Stimulated activated naive CD4-positive, alpha-beta T cell treated with Interleukin-2 at 50 U/mL for 16 hours (primary cell): ENCODE measurements around the gene DUSP16.

Experiments used
- DNase-seq: peaks from one replicate; lab custom pipeline; 2025; lab: John Stamatoyannopoulos, UW

Gene DUSP16

DNA sequence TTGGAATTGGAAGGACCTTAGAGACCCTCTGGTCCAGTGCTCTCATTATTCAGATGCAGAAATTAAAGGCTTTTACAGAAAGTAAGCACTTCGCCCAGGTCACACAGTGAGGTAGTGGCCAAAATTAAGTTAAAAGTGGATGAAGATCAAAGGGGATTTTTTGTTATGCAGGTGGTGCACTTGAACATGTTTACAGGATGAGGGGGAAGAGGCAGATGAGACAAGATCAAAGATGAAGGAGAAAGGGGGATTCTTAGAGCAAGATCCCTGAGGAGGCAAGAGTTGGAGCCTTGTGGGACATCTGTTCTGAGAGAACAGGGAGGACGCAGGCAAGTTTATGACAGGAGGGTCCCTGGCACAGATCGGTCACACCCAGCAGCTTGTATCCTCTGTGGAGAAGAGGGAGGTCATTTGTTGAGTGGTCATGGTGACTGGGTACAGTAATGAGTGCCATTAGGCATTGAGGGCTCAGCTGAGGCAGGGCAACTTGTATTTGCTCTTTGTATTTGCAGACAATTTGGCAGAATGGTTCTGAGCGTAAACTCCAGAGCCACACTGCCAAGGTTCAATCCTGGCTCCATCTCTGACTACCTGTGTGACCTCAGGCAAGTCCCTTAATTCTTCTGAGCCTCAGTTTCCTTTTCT is 121.8 kb downstream of the DUSP16 start:
- DNase-seq = no peak

DNA sequence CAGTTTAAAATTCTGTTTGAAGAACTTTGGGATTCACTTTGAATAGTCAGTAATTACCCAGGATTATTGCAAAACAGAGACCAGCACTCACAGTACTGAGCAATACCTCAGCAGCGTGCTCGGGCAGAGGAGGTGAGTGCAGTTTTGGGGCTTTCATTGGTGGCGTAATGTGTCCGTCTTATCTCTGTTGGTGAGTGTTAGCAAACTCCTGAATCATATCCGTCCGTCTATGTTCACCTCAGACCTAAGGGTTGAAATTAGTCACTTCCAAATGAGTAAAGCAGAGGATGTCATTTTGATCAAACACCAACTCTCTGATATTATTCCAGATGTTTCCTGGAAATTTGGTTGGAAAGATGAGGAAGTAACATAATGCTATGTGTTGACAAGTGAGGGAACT is 123.0 kb downstream of the DUSP16 start:
- peak; percentile 77 for DNase-seq

DNA sequence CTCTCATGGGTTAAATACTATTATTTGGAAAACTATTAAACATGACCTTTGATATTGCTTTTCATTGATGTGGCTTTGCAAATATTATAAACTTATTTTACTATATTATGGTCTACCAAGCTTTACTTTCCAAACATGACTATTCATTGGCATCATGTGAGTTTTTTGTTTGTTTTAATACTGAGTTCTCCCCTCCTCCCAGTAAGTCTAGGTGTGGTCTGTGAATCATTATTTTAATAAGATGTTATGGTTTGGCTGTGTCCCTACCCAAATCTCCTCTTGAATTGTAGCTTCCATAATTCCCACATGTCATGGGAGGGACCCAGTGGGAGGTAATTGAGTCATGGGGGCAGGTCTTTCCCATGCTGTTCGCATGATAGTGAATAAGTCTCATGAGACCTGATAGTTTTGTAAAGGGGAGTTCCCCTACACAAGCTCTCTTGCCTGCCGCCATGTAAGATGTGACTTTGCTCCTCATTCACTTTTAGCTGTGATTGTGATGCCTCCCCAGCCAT is 125.8 kb downstream of the DUSP16 start:
- no peak for DNase-seq

DNA sequence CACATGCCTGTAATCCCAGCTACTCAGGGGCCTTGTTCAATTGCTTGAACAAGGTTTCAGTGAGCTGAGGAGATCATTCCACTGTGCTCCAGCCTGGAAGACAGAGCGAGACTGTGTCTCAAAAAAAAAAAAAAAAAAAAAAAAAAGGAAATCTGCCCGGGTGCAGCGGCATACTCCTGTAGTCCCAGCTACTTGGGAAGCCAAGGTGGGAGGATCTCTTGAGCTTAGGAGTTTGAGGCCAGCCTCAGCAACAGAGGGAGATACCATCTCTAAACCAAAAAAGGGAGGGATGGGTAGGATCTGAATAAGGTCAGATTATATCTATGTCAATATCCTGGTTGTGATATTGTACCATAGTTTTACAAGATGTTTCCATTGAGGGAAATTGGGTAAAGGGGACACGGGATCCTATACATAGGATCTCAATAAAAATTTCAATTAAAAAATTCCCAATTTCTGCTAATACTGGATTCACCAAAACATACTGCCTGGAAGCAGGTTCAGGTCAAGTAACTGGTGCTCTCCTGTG is 129.4 kb downstream of the DUSP16 start:
- DNase-seq = no peak

DNA sequence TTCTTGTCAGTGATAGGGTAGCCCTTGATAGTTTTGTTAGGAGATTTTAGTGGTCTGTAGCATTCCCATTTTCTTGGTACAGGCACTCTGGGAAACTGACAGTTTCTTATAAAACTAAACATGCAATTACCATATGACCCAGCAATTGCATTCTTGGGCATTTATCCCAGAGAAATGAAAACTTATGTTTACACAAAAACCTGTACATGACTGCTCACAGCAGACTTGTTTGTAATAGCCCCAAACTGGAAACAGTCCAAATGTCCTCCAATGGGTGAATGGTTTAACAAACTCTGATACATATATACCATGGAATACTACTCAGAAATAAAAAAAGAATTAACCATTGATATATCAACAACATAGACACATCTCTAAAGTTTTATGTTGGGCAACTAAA is 130.3 kb downstream of the DUSP16 start:
- DNase-seq = no peak

DNA sequence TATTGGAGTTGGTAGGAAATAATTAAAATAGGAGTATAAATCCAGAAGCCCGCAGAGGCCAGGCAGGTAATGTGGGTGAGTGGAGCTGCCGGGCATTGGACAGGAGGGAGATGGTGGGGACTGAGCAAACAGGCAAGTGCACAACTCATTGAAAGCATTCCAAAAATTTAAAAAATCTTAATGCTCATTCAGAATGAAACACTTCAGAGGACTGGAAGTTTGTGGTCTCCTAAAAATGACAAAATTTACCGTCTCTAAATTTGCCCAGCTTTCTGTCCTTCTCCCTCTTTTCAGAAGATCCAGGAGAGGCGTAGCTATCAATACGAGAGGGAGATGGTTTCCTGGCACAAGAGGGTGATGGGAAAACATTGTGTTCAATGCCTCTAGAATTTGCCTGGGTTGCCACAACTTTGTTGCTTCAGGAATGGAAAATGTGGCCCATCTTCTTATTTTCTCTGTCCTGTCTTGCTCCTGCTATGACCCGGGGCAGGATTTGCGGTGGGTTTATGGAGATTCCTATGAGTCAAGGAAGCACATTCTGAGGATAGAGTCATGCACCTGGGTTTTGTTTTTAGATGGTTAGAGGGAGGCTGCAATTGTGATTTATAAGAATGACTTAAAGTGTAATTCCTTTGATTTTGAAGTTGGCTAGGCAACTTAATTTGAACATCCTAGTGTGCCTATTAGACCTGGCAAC is 133.6 kb downstream of the DUSP16 start:
- no peak for DNase-seq

DNA sequence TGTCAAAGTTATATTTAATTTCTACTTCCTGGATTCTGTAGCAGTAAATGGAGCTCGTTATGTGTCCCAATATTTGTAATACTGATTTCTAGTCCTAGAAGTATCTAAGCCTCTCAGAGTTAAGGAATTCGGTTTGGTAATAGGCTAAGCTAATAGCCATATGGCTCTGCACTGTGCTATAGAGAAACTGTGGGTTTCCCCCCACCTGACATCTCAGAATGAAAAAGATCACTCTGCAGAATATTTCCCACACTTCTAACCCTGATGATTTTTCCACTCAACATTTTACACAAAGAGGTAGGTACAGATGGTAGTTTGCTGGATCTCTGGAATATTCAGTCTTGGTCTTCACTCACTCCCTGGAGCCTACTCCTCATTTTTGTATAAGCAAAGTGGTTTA is 134.6 kb downstream of the DUSP16 start:
- DNase-seq = no peak

DNA sequence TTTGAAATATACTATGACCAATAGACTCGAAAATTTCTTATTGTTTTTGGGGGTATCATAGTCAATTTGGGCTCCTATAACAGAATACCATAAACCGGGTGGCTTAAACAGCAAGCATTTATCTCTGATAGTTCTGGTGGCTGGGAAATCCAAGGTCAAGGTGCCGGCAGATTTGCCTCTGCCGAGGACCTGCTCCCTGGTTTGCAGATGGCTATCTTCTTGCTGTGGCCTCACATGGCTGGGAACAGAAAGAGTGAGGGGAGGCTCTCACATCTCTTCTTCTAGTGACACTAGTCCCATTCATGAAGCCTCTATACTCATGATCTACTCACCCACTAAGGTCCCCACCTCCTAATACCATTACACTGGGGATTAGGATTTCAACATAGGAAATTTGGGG is 135.1 kb downstream of the DUSP16 start:
- no peak for DNase-seq

DNA sequence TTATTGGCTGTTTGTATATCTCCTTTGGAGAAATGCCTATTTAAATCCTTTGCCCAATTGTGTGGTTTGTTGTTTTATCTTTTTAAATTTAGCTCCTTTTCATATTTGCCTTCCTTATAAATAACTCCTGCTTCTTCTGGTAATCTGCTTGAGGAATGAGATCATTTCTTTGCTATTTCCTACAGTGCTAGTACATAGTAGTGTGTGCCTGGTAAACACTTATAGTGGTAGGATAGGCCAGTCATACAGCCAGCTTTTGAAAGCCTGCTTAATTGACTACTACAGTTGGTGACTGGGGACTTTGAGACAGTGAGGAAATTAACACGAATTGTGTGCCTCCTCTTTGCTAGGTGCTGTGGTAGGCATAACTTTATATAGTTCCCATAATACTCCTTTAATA is 137.0 kb downstream of the DUSP16 start:
- no peak for DNase-seq

DNA sequence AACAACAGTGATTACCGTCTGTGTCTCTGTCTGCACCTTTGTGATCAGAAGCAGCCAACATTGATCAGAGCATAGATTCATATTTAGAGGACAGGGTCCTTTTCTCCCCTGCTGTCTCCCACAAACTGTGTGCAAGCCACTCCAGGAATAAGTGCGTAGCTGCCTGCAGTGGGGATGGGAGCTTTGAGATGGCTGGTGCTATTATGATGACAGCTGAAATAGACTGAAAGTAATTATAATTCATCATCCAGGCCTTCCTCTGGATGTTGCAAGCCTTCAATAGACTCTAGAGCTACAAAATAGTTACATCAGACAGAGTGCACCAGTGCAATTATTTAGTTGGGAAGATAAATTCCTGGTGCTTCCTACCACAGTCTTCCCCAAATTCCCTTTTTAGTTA is 137.7 kb downstream of the DUSP16 start:
- no peak for DNase-seq
